HepG2 (cell line): Measurements from ENCODE around the gene TLCD5. TPM values are rescaled to one million over a fixed set of nuclear protein-coding genes. Genes with fewer than 3 reads are reported as not detected.

Source experiments
- ATAC-seq: fragments of 200-7000 bp; cut with Tn5 transposase; 3 replicates; pipeline ENCODE4 v1.9.1; 2020; ENCODE audit warnings: mild to moderate bottlenecking, moderate library complexity
- BruUV-seq: library from RNA; stranded (reverse); fragments of 400-500 nt; replicated peaks from 2 replicates; lab custom pipeline; 2021; lab: Mats Ljungman, UMichigan
- CTCF ChIA-PET: fragments of 300-600 bp; formaldehyde crosslinking; extraction: SDS; loops from one replicate; lab custom pipeline; 2021; ENCODE audit warnings: low total read pairs, inconsistent platforms, low intra/inter-chr PET ratio; lab: Yijun Ruan, JAX
- POLR2A ChIA-PET: fragments of 350-600 bp; sonication (Branson Sonifier 250); formaldehyde crosslinking; loops from one replicate; lab custom pipeline; 2020; ENCODE audit warnings: antibody characterized with exemption, inconsistent platforms; lab: Yijun Ruan, JAX
- DNase-seq: peaks from one replicate; pipeline ENCODE4 v3.0.0-alpha.2; 2015; ENCODE audit warnings: low spot score
- FAIRE-seq: peaks from 3 replicates; lab custom pipeline; 2011; peaks lifted over from hg19 to GRCh38; lab: Jason Lieb, UNC
- H2AFZ ChIP-seq: one replicate; pipeline ENCODE4 v1.6.1; 2011; ENCODE audit warnings: low read length, inconsistent platforms
- H3K27ac ChIP-seq: fragments of 300-600 bp; 3 replicates; pipeline ENCODE4 v1.8.0; 2011; ENCODE audit warnings: mixed run types, mild to moderate bottlenecking, mixed read lengths, low read length, inconsistent platforms; ENCODE audit not compliant: insufficient read depth; ENCODE audit errors: extremely low read length
- H3K27me3 ChIP-seq, 2 experiments: fragments of 200-600 bp in 1 of 2; 2 replicates in 1 of 2; 3 replicates in 1 of 2; pipeline versions ENCODE4 v1.6.0 to v1.8.0; 2011; ENCODE audit warnings: low read length in 2 of 2, mild to moderate bottlenecking in 2 of 2, moderate library complexity in 2 of 2, inconsistent platforms in 1 of 2; ENCODE audit not compliant: insufficient read depth in 2 of 2, control insufficient read depth in 1 of 2
- H3K36me3 ChIP-seq, 2 experiments: fragments of 200-600 bp in 1 of 2; replicated peaks in 1 of 2; 2 replicates in 1 of 2; 3 replicates in 1 of 2; pipeline versions ENCODE4 v1.5.1 to v1.8.0; 2011; ENCODE audit warnings: low read length in 2 of 2, inconsistent platforms in 1 of 2; ENCODE audit not compliant: insufficient read depth in 2 of 2, control insufficient read depth in 1 of 2
- H3K4me1 ChIP-seq: 2 replicates; pipeline ENCODE4 v1.5.1; 2012; ENCODE audit warnings: low read length, inconsistent platforms; ENCODE audit not compliant: insufficient read depth
- H3K4me2 ChIP-seq: 2 replicates; pipeline ENCODE4 v1.6.0; 2011; ENCODE audit warnings: low read depth, low read length, inconsistent platforms
- H3K4me3 ChIP-seq, 3 experiments: fragments of 200-600 bp in 1 of 3; sonication (generic), shearing (Covaris generic) in 1 of 3; replicated peaks in 1 of 3; 2 replicates each; pipeline ENCODE4 v1.5.1; 2011 to 2016; ENCODE audit warnings: low read length in 3 of 3, inconsistent platforms in 2 of 3, low read depth in 2 of 3, mild to moderate bottlenecking in 2 of 3, control low read depth in 1 of 3, mixed read lengths in 1 of 3; ENCODE audit not compliant: insufficient read depth in 1 of 3
- H3K79me2 ChIP-seq: one replicate; pipeline ENCODE4 v1.6.1; 2011; ENCODE audit warnings: low read length, inconsistent platforms; ENCODE audit not compliant: insufficient read depth
- H3K9ac ChIP-seq: 2 replicates; pipeline ENCODE4 v1.6.0; 2011; ENCODE audit warnings: mild to moderate bottlenecking, low read depth, low read length, inconsistent platforms; ENCODE audit not compliant: insufficient read depth
- H3K9me3 ChIP-seq: 2 replicates; pipeline ENCODE4 v1.5.1; 2012; ENCODE audit warnings: mild to moderate bottlenecking, low read length
- H4K20me1 ChIP-seq: 2 replicates; pipeline ENCODE4 v1.6.0; 2011; ENCODE audit warnings: inconsistent platforms, mild to moderate bottlenecking, low read length, moderate library complexity; ENCODE audit not compliant: insufficient read depth
- BHLHE40 ChIP-seq: IDR thresholded peaks from 2 replicates; pipeline ENCODE4 v1.6.1; 2011; ENCODE audit warnings: low read length, improper control_type of control experiment
- EHMT2 ChIP-seq: fragments of 200-600 bp; sonication (generic); IDR thresholded peaks from 2 replicates; pipeline ENCODE4 v1.7.0; 2017; ENCODE audit warnings: antibody characterized with exemption, low read depth, low read length, borderline replicate concordance
- IRF2 ChIP-seq: IDR thresholded peaks from 2 replicates; pipeline ENCODE4 v1.6.1; 2018; ENCODE audit warnings: missing genetic modification reagents, missing compliant biosample characterization
- NR1H2 ChIP-seq: sonication (generic); formaldehyde crosslinking; IDR thresholded peaks from 2 replicates; pipeline ENCODE4 v1.8.1; 2022; ENCODE audit warnings: low read depth, missing genetic modification reagents, borderline replicate concordance
- ZFP37 ChIP-seq: sonication (generic); formaldehyde crosslinking; IDR thresholded peaks from 2 replicates; pipeline ENCODE4 v1.4.0; 2020; ENCODE audit warnings: missing genetic modification reagents, borderline replicate concordance
- ZNF335 ChIP-seq: sonication (generic); formaldehyde crosslinking; IDR thresholded peaks from 2 replicates; pipeline ENCODE4 v1.4.0; 2020; ENCODE audit warnings: missing genetic modification reagents
- ZNF773 ChIP-seq: sonication (generic); formaldehyde crosslinking; IDR thresholded peaks from 2 replicates; pipeline ENCODE4 v1.4.0; 2020; ENCODE audit warnings: missing genetic modification reagents, borderline replicate concordance
- ZSCAN29 ChIP-seq: sonication (generic); formaldehyde crosslinking; conservative IDR thresholded peaks from 2 replicates; pipeline ENCODE4 v1.4.0; 2020; ENCODE audit warnings: mild to moderate bottlenecking, missing genetic modification reagents
- WGBS: methylation state at CpG from one replicate; pipeline ENCODE4 v1.1.6; 2017; ENCODE audit warnings: low lambda C conversion rate; 5-methylcytosine and 5-hydroxymethylcytosine counted together
- in situ Hi-C: cut with HindIII; loops from 2 replicates; pipeline ENCODE4 v1.10.0; 2017; ENCODE audit warnings: low pct_unique_long_range_greater_than_20kb; ENCODE audit not compliant: extremely low pct_ligation_motif_present
- intact Hi-C: fragments of 100-400 bp; cut with micrococcal nuclease; formaldehyde crosslinking; loops from one replicate; pipeline ENCODE4 v1.10.0; 2022; ENCODE audit not compliant: unreplicated experiment
- polyA plus RNA-seq, 8 experiments: library from polyadenylated mRNA; depleted of rRNA in 3 of 8; stranded (reverse) in 7 of 8; unstranded in 1 of 8; fragments of >200 nt; fragmentation: Illumina TruSeq in 4 of 8; extraction: Trizol in 4 of 8; gene quantifications; 2 replicates each; pipeline versions ENCODE4 v1.2.1 to v1.2.3, GENCODE V29; 2011 to 2016; ENCODE audit warnings: low read depth in 4 of 8, missing spikeins in 1 of 8, mixed read lengths in 1 of 8; ENCODE audit not compliant: insufficient read depth in 1 of 8
- total RNA-seq, 5 experiments: library from RNA; depleted of rRNA; stranded (reverse); fragments of >200 nt; fragmentation: Illumina TruSeq; extraction: Trizol; gene quantifications; 2 replicates each; pipeline ENCODE4 v1.2.3, GENCODE V29; 2016; ENCODE audit warnings: low read depth in 1 of 5
- TF ChIP-seq, protein P1 (sequence below): sonication (generic); formaldehyde crosslinking; IDR thresholded peaks from 2 replicates; pipeline ENCODE4 v1.8.1; 2023; ENCODE audit warnings: mild to moderate bottlenecking, missing genetic modification reagents
- TF ChIP-seq, protein P2 (sequence below): sonication (generic); formaldehyde crosslinking; conservative IDR thresholded peaks from 2 replicates; pipeline ENCODE4 v1.8.0; 2022; ENCODE audit warnings: mild to moderate bottlenecking, moderate library complexity, missing genetic modification reagents

TLCD5 gene
- total and polyA plus RNA-seq, 2 of the 13 experiments (the other 11 are each of a cell fraction or from before 2014, with no cell fraction given) = 6.1 to 7.6 TPM

DNA sequence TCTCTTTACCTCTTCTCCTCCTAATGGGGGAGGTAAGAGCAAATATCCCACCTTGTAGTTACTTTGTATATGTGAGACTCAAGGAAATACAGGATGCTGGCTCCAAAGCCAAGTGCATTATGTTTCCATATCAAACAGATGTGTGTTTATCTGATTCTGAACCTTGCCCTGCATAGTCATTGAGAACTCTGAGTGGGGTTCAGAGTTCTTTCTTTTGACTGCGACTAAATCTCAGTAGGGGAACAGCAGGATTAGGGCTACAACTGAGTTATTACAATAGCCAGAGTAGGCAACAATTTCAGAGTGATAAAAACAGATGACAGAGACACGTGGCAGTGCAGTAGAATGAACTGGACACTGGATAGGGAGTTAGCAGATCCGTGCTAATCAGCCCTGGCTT is 34.1 kb upstream of the TLCD5 start (continued):
- TF ChIP-seq, protein P1, sequence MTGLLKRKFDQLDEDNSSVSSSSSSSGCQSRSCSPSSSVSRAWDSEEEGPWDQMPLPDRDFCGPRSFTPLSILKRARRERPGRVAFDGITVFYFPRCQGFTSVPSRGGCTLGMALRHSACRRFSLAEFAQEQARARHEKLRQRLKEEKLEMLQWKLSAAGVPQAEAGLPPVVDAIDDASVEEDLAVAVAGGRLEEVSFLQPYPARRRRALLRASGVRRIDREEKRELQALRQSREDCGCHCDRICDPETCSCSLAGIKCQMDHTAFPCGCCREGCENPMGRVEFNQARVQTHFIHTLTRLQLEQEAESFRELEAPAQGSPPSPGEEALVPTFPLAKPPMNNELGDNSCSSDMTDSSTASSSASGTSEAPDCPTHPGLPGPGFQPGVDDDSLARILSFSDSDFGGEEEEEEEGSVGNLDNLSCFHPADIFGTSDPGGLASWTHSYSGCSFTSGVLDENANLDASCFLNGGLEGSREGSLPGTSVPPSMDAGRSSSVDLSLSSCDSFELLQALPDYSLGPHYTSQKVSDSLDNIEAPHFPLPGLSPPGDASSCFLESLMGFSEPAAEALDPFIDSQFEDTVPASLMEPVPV (CRISPR knock-in tag) = no peak
- TF ChIP-seq ZNF335 (CRISPR knock-in tag) = no peak
- TF ChIP-seq, protein P2, sequence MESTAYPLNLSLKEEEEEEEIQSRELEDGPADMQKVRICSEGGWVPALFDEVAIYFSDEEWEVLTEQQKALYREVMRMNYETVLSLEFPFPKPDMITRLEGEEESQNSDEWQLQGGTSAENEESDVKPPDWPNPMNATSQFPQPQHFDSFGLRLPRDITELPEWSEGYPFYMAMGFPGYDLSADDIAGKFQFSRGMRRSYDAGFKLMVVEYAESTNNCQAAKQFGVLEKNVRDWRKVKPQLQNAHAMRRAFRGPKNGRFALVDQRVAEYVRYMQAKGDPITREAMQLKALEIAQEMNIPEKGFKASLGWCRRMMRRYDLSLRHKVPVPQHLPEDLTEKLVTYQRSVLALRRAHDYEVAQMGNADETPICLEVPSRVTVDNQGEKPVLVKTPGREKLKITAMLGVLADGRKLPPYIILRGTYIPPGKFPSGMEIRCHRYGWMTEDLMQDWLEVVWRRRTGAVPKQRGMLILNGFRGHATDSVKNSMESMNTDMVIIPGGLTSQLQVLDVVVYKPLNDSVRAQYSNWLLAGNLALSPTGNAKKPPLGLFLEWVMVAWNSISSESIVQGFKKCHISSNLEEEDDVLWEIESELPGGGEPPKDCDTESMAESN (CRISPR knock-in tag) = no peak
- no peak for TF ChIP-seq ZFP37 (CRISPR knock-in tag)

- ChIA-PET POLR2A (no interaction called here), CTCF (no interaction called here)
- Histone ChIP-seq H3K4me2 (no peak overlapping the region), H3K79me2 (no peaks in the 10 kb centered on the region), H2AFZ (no peak overlapping the region), H3K36me3 (no peaks in the 10 kb centered on the region), H3K9me3 (no peaks in the 10 kb centered on the region), H4K20me1 (no peaks in the 10 kb centered on the region; the same call in 1 of the 2 replicates), H3K27ac (no peak overlapping the region), H3K4me1 (peaks cover 8% of the 10 kb centered on the region), H3K27me3 (peaks cover 4 to 45% of the 10 kb centered on the region in 2 experiments; a peak in 4 of 5 replicates), H3K9ac (no peak overlapping the region), H3K4me3 (no peak overlapping the region)
- FAIRE-seq = no peak
- ATAC-seq = no peak
- BruUV-seq = no TSS peak
- in situ Hi-C loops (no loop called here), intact Hi-C loops (no loop called here)
- TF ChIP-seq BHLHE40 = no peak
- TF ChIP-seq EHMT2 = no peak
- TF ChIP-seq IRF2 (CRISPR knock-in tag) = no peak
- no peak for TF ChIP-seq ZSCAN29 (CRISPR knock-in tag)
- TF ChIP-seq NR1H2 (CRISPR knock-in tag) = no peak
- TF ChIP-seq ZNF773 (CRISPR knock-in tag) = no peak
- 25% methylated on average over 5 of the region's 5 CpGs for WGBS
- no peak for DNase-seq
Measured at GRCh38 chr11:120293038-120293800, 31.9 kb upstream of the TLCD5 start.
